A673 (cell line): Measurements from ENCODE around the gene LSM14A.

Experiments
- EZH2 ChIP-seq: fragments of 200-600 bp; sonication (generic); IDR thresholded peaks from 2 replicates; pipeline ENCODE4 v1.6.1; 2017; ENCODE audit warnings: borderline replicate concordance, low read depth, mild to moderate bottlenecking, mixed read lengths, antibody characterized with exemption, low read length; ENCODE audit not compliant: poor library complexity, severe bottlenecking
- TF ChIP-seq, protein P1 (sequence below): fragments of 300-800, 200-600 bp; sonication (generic); conservative IDR thresholded peaks from 2 replicates; pipeline ENCODE4 v1.5.1; 2017; ENCODE audit warnings: low read depth, mild to moderate bottlenecking, antibody characterized with exemption, low read length, moderate library complexity, mixed read lengths

DNA sequence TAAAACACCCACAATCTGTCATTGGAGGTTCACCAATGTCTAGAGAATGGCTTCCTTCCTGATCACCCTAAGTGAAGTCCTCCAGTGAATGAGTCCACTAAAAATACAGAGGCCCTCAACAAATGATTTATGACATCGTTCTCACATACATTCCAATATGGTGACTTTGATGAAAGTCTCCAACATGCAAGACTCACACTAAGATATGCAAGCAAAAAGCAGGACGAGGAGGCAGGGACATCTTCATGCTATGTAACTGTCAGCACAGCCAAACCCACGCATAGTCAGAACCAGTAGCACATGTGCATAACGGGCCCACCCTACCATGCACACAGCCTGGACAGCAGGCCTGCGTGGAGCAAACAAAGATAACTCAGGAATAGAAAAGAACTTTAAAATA lies 16.6 kb upstream of the LSM14A start:
- TF ChIP-seq, protein P1, sequence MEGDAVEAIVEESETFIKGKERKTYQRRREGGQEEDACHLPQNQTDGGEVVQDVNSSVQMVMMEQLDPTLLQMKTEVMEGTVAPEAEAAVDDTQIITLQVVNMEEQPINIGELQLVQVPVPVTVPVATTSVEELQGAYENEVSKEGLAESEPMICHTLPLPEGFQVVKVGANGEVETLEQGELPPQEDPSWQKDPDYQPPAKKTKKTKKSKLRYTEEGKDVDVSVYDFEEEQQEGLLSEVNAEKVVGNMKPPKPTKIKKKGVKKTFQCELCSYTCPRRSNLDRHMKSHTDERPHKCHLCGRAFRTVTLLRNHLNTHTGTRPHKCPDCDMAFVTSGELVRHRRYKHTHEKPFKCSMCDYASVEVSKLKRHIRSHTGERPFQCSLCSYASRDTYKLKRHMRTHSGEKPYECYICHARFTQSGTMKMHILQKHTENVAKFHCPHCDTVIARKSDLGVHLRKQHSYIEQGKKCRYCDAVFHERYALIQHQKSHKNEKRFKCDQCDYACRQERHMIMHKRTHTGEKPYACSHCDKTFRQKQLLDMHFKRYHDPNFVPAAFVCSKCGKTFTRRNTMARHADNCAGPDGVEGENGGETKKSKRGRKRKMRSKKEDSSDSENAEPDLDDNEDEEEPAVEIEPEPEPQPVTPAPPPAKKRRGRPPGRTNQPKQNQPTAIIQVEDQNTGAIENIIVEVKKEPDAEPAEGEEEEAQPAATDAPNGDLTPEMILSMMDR, result no peak
- TF ChIP-seq EZH2, result no peak
